ENCODE measurements around the gene CDKAL1.

CDKAL1 gene

GRCh38 chr6:21188505-21189223 lies 654.4 kb downstream of the CDKAL1 start:
- H2AFZ ChIP-seq (ENCODE audit: low read length): no peak overlapping the region
- peak overlapping the region; percentile 52 for H3K9ac ChIP-seq (ENCODE audit: low read depth, low read length, poor library complexity, severe bottlenecking)
- TF ChIP-seq CTCF (conservative IDR thresholded peaks at IDR 0.05; ENCODE audit: low read length): no peak
- no peak for TF ChIP-seq EZH2phosphoT487 (IDR thresholded peaks at IDR 0.05; ENCODE audit: borderline replicate concordance)

GRCh38 chr6:21189759-21190158 lies 655.5 kb downstream of the CDKAL1 start:
- no peaks in the 10 kb centered on the region for H3K79me2 ChIP-seq (ENCODE audit: insufficient read depth, low read length)
- H3K9me2 ChIP-seq (replicated peaks; ENCODE audit: low read depth, low read length): no peaks in the 10 kb centered on the region
- H3K4me3 ChIP-seq (ENCODE audit: low read length, poor library complexity, severe bottlenecking): no peak overlapping the region
- H3F3A ChIP-seq (ENCODE audit: low read depth): no peaks in the 10 kb centered on the region
- H3K9me3 ChIP-seq (ENCODE audit: insufficient read depth, low read depth, low read length): no peaks in the 10 kb centered on the region
- peaks cover 53% of the 10 kb centered on the region for H3K4me1 ChIP-seq (ENCODE audit: insufficient read depth, low read length, poor library complexity, severe bottlenecking)
- H3K9ac ChIP-seq (ENCODE audit: low read depth, low read length, poor library complexity, severe bottlenecking): no peak overlapping the region
- H3K36me3 ChIP-seq (ENCODE audit: insufficient read depth, low read length): no peaks in the 10 kb centered on the region
- no peaks in the 10 kb centered on the region for H3K27me3 ChIP-seq (ENCODE audit: insufficient read depth, low read length, poor library complexity, severe bottlenecking)
- TF ChIP-seq CTCF (conservative IDR thresholded peaks at IDR 0.05; ENCODE audit: low read length): no peak
- no peak for TF ChIP-seq EZH2phosphoT487 (IDR thresholded peaks at IDR 0.05; ENCODE audit: borderline replicate concordance)
- no peak overlapping the region for H2AFZ ChIP-seq (ENCODE audit: low read length)
- no peaks in the 10 kb centered on the region for H4K20me1 ChIP-seq (ENCODE audit: insufficient read depth, low read length, poor library complexity, severe bottlenecking)
- H3K4me2 ChIP-seq (ENCODE audit: low read depth, low read length, poor library complexity, severe bottlenecking): no peak overlapping the region

More at GRCh38 chr6:21188505-21189223, 654.4 kb downstream of the CDKAL1 start:
- Histone ChIP-seq H3K79me2 (ENCODE audit: insufficient read depth, low read length) (no peaks in the 10 kb centered on the region), H3K9me3 (ENCODE audit: insufficient read depth, low read depth, low read length) (no peaks in the 10 kb centered on the region), H3K36me3 (ENCODE audit: insufficient read depth, low read length) (no peaks in the 10 kb centered on the region), H3K4me1 (ENCODE audit: insufficient read depth, low read length, poor library complexity, severe bottlenecking) (peaks cover 48% of the 10 kb centered on the region), H3K9me2 (replicated peaks; ENCODE audit: low read depth, low read length) (no peaks in the 10 kb centered on the region), H3K27me3 (ENCODE audit: insufficient read depth, low read length, poor library complexity, severe bottlenecking) (no peaks in the 10 kb centered on the region), H3K4me2 (ENCODE audit: low read depth, low read length, poor library complexity, severe bottlenecking) (peak overlapping the region; percentile 39), H3F3A (ENCODE audit: low read depth) (no peaks in the 10 kb centered on the region), H3K4me3 (ENCODE audit: low read length, poor library complexity, severe bottlenecking) (no peak overlapping the region), H4K20me1 (ENCODE audit: insufficient read depth, low read length, poor library complexity, severe bottlenecking) (no peaks in the 10 kb centered on the region)

- Histone ChIP-seq H3K9me2 (replicated peaks; ENCODE audit: low read depth, low read length) (no peaks in the 10 kb centered on the region), H4K20me1 (ENCODE audit: insufficient read depth, low read length, poor library complexity, severe bottlenecking) (no peaks in the 10 kb centered on the region)
Measured at GRCh38 chr6:21190701-21191100, 656.4 kb downstream of the CDKAL1 start.

More at GRCh38 chr6:21190701-21191100, 656.4 kb downstream of the CDKAL1 start:
- H3K36me3 ChIP-seq (ENCODE audit: insufficient read depth, low read length): no peaks in the 10 kb centered on the region
- no peak overlapping the region for H3K9ac ChIP-seq (ENCODE audit: low read depth, low read length, poor library complexity, severe bottlenecking)
- no peak overlapping the region for H3K4me3 ChIP-seq (ENCODE audit: low read length, poor library complexity, severe bottlenecking)
- H3K79me2 ChIP-seq (ENCODE audit: insufficient read depth, low read length): no peaks in the 10 kb centered on the region
- H3K9me3 ChIP-seq (ENCODE audit: insufficient read depth, low read depth, low read length): no peaks in the 10 kb centered on the region
- H3K4me2 ChIP-seq (ENCODE audit: low read depth, low read length, poor library complexity, severe bottlenecking): peak overlapping the region; percentile 3
- no peak overlapping the region for H2AFZ ChIP-seq (ENCODE audit: low read length)
- TF ChIP-seq CTCF (conservative IDR thresholded peaks at IDR 0.05; ENCODE audit: low read length): no peak
- TF ChIP-seq EZH2phosphoT487 (IDR thresholded peaks at IDR 0.05; ENCODE audit: borderline replicate concordance): no peak
- H3F3A ChIP-seq (ENCODE audit: low read depth): no peaks in the 10 kb centered on the region
- peaks cover 49% of the 10 kb centered on the region for H3K4me1 ChIP-seq (ENCODE audit: insufficient read depth, low read length, poor library complexity, severe bottlenecking)
- no peaks in the 10 kb centered on the region for H3K27me3 ChIP-seq (ENCODE audit: insufficient read depth, low read length, poor library complexity, severe bottlenecking)
